Osteoblast (primary cell): ENCODE data around the gene IGF2R. TPM values are rescaled to one million over a fixed set of nuclear protein-coding genes. Genes with fewer than 3 reads are reported as not detected.
"Not testable (repeated sequence)": the region's sequence is repeated elsewhere in the genome, so short reads cannot be mapped to it uniquely, and the experiment has no call there.

Source experiments
- DNase-seq: peaks from one replicate; pipeline ENCODE4 v3.0.0; 2011; ENCODE audit warnings: low spot score, mixed read lengths; ENCODE audit not compliant: insufficient read length; ENCODE audit errors: missing footprints
- H2AFZ ChIP-seq: 2 replicates; pipeline ENCODE4 v1.6.0; 2011; ENCODE audit warnings: mild to moderate bottlenecking, low read length
- H3K27ac ChIP-seq: 2 replicates; pipeline ENCODE4 v1.5.1; 2011; ENCODE audit warnings: mild to moderate bottlenecking, low read depth, low read length, moderate library complexity
- H3K27me3 ChIP-seq: 2 replicates; pipeline ENCODE4 v1.6.0; 2012; ENCODE audit warnings: mild to moderate bottlenecking, control low read depth, inconsistent platforms, low read length, moderate library complexity; ENCODE audit not compliant: insufficient read depth
- H3K36me3 ChIP-seq: 2 replicates; pipeline ENCODE4 v1.5.1; 2011; ENCODE audit warnings: mild to moderate bottlenecking, low read length, control low read depth, moderate library complexity; ENCODE audit not compliant: insufficient read depth
- H3K4me1 ChIP-seq: 2 replicates; pipeline ENCODE4 v1.5.1; 2011; ENCODE audit warnings: mild to moderate bottlenecking, low read length, control low read depth, moderate library complexity; ENCODE audit not compliant: insufficient read depth
- H3K4me2 ChIP-seq: 2 replicates; pipeline ENCODE4 v1.6.0; 2011; ENCODE audit warnings: mild to moderate bottlenecking, low read length; ENCODE audit not compliant: insufficient read depth
- H3K4me3 ChIP-seq: fragments of 200-600 bp; sonication (generic); 3 replicates; pipeline ENCODE4 v1.5.1; 2012; ENCODE audit warnings: mild to moderate bottlenecking, low read length, inconsistent platforms; ENCODE audit not compliant: insufficient read depth
- H3K79me2 ChIP-seq: 2 replicates; pipeline ENCODE4 v1.6.0; 2012; ENCODE audit warnings: mild to moderate bottlenecking, low read length, control low read depth, inconsistent platforms; ENCODE audit not compliant: insufficient read depth
- H3K9me3 ChIP-seq: 2 replicates; pipeline ENCODE4 v1.5.1; 2011; ENCODE audit warnings: low read depth, low read length, control low read depth
- H4K20me1 ChIP-seq: 2 replicates; pipeline ENCODE4 v1.6.0; 2012; ENCODE audit warnings: mild to moderate bottlenecking, low read length, control low read depth; ENCODE audit not compliant: insufficient read depth
- CTCF ChIP-seq: IDR thresholded peaks from 2 replicates; pipeline ENCODE4 v1.5.1; 2011; ENCODE audit warnings: mild to moderate bottlenecking, low read depth, low read length, moderate library complexity; ENCODE audit errors: extremely low read depth
- total RNA-seq: library from RNA; depleted of rRNA; stranded (reverse); fragments of >200 nt; gene quantifications from 2 replicates; pipeline ENCODE4 v1.2.3, GENCODE V29; 2012

Gene IGF2R
- total RNA-seq, 1 donor: 174 TPM

- no peaks in the 10 kb centered on the region for H3K4me1 ChIP-seq
- H3K27ac ChIP-seq: no peak overlapping the region
- no peak for TF ChIP-seq CTCF
- H3K27me3 ChIP-seq: no peaks in the 10 kb centered on the region
- H2AFZ ChIP-seq: no peak overlapping the region
- no peak for DNase-seq
- H4K20me1 ChIP-seq: no peaks in the 10 kb centered on the region
- H3K9me3 ChIP-seq: no peaks in the 10 kb centered on the region
- no peaks in the 10 kb centered on the region for H3K36me3 ChIP-seq
- H3K79me2 ChIP-seq: no peaks in the 10 kb centered on the region
- H3K4me2 ChIP-seq: no peak overlapping the region
- no peak overlapping the region for H3K4me3 ChIP-seq
Measured at GRCh38 chr6:160124605-160125004, 155.7 kb downstream of the IGF2R start.

- not testable (repeated sequence) for H4K20me1 ChIP-seq, H3K9me3 ChIP-seq, H3K4me2 ChIP-seq, H3K36me3 ChIP-seq, H3K79me2 ChIP-seq, DNase-seq, H2AFZ ChIP-seq, H3K4me3 ChIP-seq, H3K4me1 ChIP-seq, H3K27ac ChIP-seq, H3K27me3 ChIP-seq
Measured at GRCh38 chr6:160125105-160125504, 156.2 kb downstream of the IGF2R start.

GRCh38 chr6:160127270-160128124, 158.6 kb downstream of the IGF2R start:
- Histone ChIP-seq H3K27me3 (no peaks in the 10 kb centered on the region), H2AFZ (no peak overlapping the region), H4K20me1 (no peaks in the 10 kb centered on the region), H3K36me3 (no peaks in the 10 kb centered on the region), H3K4me2 (no peak overlapping the region), H3K4me1 (peaks cover 2% of the 10 kb centered on the region), H3K4me3 (no peak overlapping the region), H3K27ac (no peak overlapping the region), H3K9me3 (no peaks in the 10 kb centered on the region), H3K79me2 (no peaks in the 10 kb centered on the region)
- TF ChIP-seq CTCF: no peak
- DNase-seq: no peak

GRCh38 chr6:160128125-160128683, 159.3 kb downstream of the IGF2R start:
- Histone ChIP-seq H3K36me3 (no peaks in the 10 kb centered on the region), H3K4me1 (peaks cover 7% of the 10 kb centered on the region), H2AFZ (no peak overlapping the region), H3K27me3 (no peaks in the 10 kb centered on the region), H3K27ac (no peak overlapping the region), H4K20me1 (no peaks in the 10 kb centered on the region), H3K4me2 (no peak overlapping the region), H3K9me3 (no peaks in the 10 kb centered on the region), H3K4me3 (no peak overlapping the region), H3K79me2 (no peaks in the 10 kb centered on the region)
- no peak for DNase-seq
- no peak for TF ChIP-seq CTCF
